Measurements from ENCODE around the gene PSMD6.

Gene PSMD6

GRCh38 chr3:63998852-63999754, 24.2 kb downstream of the PSMD6 start:
- no peak for TF ChIP-seq CTCF (IDR thresholded peaks at IDR 0.05; ENCODE audit: insufficient read depth, low read length, poor library complexity, severe bottlenecking)
- peaks cover 16% of the 10 kb centered on the region for H3K36me3 ChIP-seq (ENCODE audit: control insufficient read depth, insufficient read depth, low read length)
- no peaks in the 10 kb centered on the region for H3K27me3 ChIP-seq (replicated peaks; ENCODE audit: control insufficient read depth, insufficient read depth, low read length)
- H3K4me3 ChIP-seq (replicated peaks; ENCODE audit: low read depth, low read length), result no peak overlapping the region
- no peak for DNase-seq (ENCODE audit: extremely low read depth, insufficient read length)

- H3K36me3 ChIP-seq (ENCODE audit: control insufficient read depth, insufficient read depth, low read length), result peaks cover 26% of the 10 kb centered on the region
- TF ChIP-seq CTCF (IDR thresholded peaks at IDR 0.05; ENCODE audit: insufficient read depth, low read length, poor library complexity, severe bottlenecking), result no peak
- DNase-seq (ENCODE audit: extremely low read depth, insufficient read length), result no peak
- H3K27me3 ChIP-seq (replicated peaks; ENCODE audit: control insufficient read depth, insufficient read depth, low read length), result no peaks in the 10 kb centered on the region
- H3K4me3 ChIP-seq (replicated peaks; ENCODE audit: low read depth, low read length), result no peak overlapping the region
Observed at GRCh38 chr3:63995086-63995485, 28.2 kb downstream of the PSMD6 start.

DNA sequence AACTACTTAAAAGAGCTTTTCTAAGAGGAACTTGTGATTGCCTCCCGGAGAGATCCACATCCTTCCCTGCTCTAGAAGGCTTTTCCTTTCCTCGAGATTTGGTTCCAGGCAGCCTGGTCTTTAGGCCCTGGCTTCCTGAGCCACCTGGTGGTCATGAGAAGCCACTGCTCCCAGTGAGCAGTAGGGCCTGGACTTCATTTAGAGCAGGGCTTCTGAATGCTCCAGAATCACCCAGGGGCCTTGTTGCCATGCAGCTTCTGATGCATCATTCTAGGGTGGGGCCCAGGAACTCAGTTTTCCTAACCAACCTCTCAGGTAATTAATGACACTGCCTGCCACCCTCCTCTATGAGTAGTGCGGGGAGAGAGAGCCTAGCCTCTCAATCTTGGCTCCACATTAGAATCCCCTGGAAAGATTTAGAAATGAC, 29.6 kb downstream of the PSMD6 start:
- DNase-seq (ENCODE audit: extremely low read depth, insufficient read length), result no peak
- no peak overlapping the region for H3K4me3 ChIP-seq (replicated peaks; ENCODE audit: low read depth, low read length)
- no peaks in the 10 kb centered on the region for H3K27me3 ChIP-seq (replicated peaks; ENCODE audit: control insufficient read depth, insufficient read depth, low read length)
- peak; percentile 88 for TF ChIP-seq CTCF (IDR thresholded peaks at IDR 0.05; ENCODE audit: insufficient read depth, low read length, poor library complexity, severe bottlenecking)
- peaks cover 35% of the 10 kb centered on the region for H3K36me3 ChIP-seq (ENCODE audit: control insufficient read depth, insufficient read depth, low read length)

DNA sequence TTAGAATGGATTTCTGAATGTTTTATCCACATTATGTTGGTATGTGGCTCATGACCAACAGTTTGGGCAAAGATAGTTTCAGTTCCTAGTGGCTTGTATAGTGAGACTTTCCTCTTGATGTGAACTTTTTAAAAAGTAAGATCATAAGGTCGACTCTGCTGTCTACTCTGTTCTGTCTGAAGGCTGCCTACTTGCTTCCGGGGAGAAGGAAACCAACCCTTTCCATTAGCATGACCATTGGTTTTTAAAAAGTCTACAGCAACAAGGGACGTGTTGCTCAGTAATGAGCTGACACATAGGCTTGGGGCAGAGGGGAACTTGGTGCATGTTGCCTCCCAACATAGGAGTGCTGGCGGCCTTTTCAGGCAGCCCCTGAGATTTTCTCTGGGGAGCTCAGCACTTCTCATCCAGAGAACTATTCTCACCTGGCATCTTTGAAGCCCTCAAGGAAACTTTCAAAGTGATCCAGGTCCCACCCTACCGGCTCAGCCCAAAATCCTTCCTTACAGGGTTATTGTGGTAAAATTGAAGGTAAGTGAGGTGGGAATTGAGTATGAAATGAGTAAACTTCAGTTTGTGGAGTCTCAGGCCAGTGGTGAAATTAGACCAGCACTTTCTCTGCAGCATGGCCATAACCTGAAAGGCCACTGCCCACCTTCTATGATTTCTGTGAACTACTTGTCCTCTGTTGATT, 30.6 kb downstream of the PSMD6 start:
- TF ChIP-seq CTCF (IDR thresholded peaks at IDR 0.05; ENCODE audit: insufficient read depth, low read length, poor library complexity, severe bottlenecking), result no peak
- Histone ChIP-seq H3K4me3 (replicated peaks; ENCODE audit: low read depth, low read length) (no peak overlapping the region), H3K36me3 (ENCODE audit: control insufficient read depth, insufficient read depth, low read length) (peaks cover 35% of the 10 kb centered on the region), H3K27me3 (replicated peaks; ENCODE audit: control insufficient read depth, insufficient read depth, low read length) (no peaks in the 10 kb centered on the region)
- no peak for DNase-seq (ENCODE audit: extremely low read depth, insufficient read length)

DNA sequence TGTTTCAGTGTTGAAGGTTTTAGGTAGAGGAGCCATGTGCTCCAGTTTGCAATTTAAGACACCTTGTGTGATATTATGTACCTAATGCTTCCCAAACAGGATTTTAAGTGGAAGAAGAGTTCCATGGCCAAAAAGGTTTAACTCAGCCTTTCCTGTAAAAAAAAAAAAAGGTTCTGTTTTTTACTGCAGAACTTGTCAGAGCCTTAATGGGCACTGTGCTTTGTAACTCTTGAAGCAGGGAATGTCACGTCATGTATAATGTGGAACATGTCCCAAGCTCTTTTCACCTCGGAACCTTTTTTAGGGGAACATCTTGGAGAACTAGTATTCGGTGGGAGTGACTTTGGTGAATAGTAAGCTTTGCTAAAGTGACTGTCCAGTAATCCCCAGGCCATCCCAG, 31.6 kb downstream of the PSMD6 start:
- no peak for DNase-seq (ENCODE audit: extremely low read depth, insufficient read length)
- Histone ChIP-seq H3K27me3 (replicated peaks; ENCODE audit: control insufficient read depth, insufficient read depth, low read length) (no peaks in the 10 kb centered on the region), H3K36me3 (ENCODE audit: control insufficient read depth, insufficient read depth, low read length) (peaks cover 33% of the 10 kb centered on the region), H3K4me3 (replicated peaks; ENCODE audit: low read depth, low read length) (no peak overlapping the region)
- no peak for TF ChIP-seq CTCF (IDR thresholded peaks at IDR 0.05; ENCODE audit: insufficient read depth, low read length, poor library complexity, severe bottlenecking)
